H1 (cell line): ENCODE data around the gene DEK. TPM values are rescaled to one million over a fixed set of nuclear protein-coding genes. Genes with fewer than 3 reads are reported as not detected.

Source experiments
- CTCF ChIA-PET: fragments of 300-600 bp; sonication (Branson Sonifier 250); formaldehyde crosslinking; loops from one replicate; lab custom pipeline; 2021; ENCODE audit not compliant: partially characterized antibody; lab: Charles Lee
- POLR2A ChIA-PET: fragments of 300-600 bp; sonication (Branson Sonifier 250); formaldehyde crosslinking; loops from one replicate; lab custom pipeline; 2021; ENCODE audit warnings: inconsistent platforms; ENCODE audit not compliant: partially characterized antibody; lab: Charles Lee
- DNase-seq, 2 experiments: peaks; one replicate each; pipeline versions ENCODE4 v3.0.0 to v3.0.0-alpha.2; 2010 to 2022; ENCODE audit warnings: low spot score in 2 of 2, low read depth in 1 of 2, mixed read lengths in 1 of 2
- FAIRE-seq: peaks from 2 replicates; lab custom pipeline; 2011; peaks lifted over from hg19 to GRCh38; lab: Jason Lieb, UNC
- H2AFZ ChIP-seq: 2 replicates; pipeline ENCODE4 v1.8.1; 2012; ENCODE audit warnings: low read length, inconsistent platforms
- H2AK5ac ChIP-seq: 2 replicates; pipeline ENCODE4 v1.6.1; 2013; ENCODE audit warnings: low read depth, low read length
- H2BK120ac ChIP-seq: replicated peaks from 2 replicates; pipeline ENCODE3; 2013; ENCODE audit warnings: low read depth, low read length, inconsistent platforms
- H2BK12ac ChIP-seq: 2 replicates; pipeline ENCODE4 v1.6.1; 2013; ENCODE audit warnings: low read depth, low read length
- H2BK15ac ChIP-seq: 2 replicates; pipeline ENCODE4 v1.6.1; 2013; ENCODE audit warnings: low read length
- H2BK20ac ChIP-seq: 2 replicates; pipeline ENCODE4 v1.6.1; 2013; ENCODE audit warnings: low read length
- H2BK5ac ChIP-seq: 2 replicates; pipeline ENCODE4 v1.6.1; 2013; ENCODE audit warnings: low read depth, low read length
- H3K14ac ChIP-seq: 2 replicates; pipeline ENCODE4 v1.6.1; 2013; ENCODE audit warnings: inconsistent platforms; ENCODE audit not compliant: insufficient read length
- H3K18ac ChIP-seq: 2 replicates; pipeline ENCODE4 v1.6.1; 2013; ENCODE audit warnings: low read length; ENCODE audit errors: extremely low read depth
- H3K23ac ChIP-seq: 2 replicates; pipeline ENCODE4 v1.6.1; 2013; ENCODE audit warnings: inconsistent platforms; ENCODE audit not compliant: insufficient read length
- H3K23me2 ChIP-seq: 2 replicates; pipeline ENCODE4 v1.6.1; 2013; ENCODE audit warnings: low read depth, low read length
- H3K27ac ChIP-seq: 2 replicates; pipeline ENCODE4 v1.6.1; 2011; ENCODE audit warnings: low read depth, low read length, inconsistent platforms
- H3K27me3 ChIP-seq, 4 experiments: replicated peaks in 1 of 4; 1 replicate in 1 of 4; 2 replicates in 3 of 4; pipeline versions ENCODE4 v1.6.1 to v1.8.1; 2011 to 2013; ENCODE audit warnings: low read length in 3 of 4, mild to moderate bottlenecking in 3 of 4, inconsistent platforms in 2 of 4, mixed read lengths in 2 of 4, moderate library complexity in 1 of 4; ENCODE audit not compliant: control insufficient read depth in 3 of 4, insufficient read depth in 3 of 4; ENCODE audit errors: extremely low read depth in 1 of 4
- H3K36me3 ChIP-seq, 4 experiments: 2 replicates each; pipeline versions ENCODE4 v1.6.1 to v1.8.1; 2011 to 2013; ENCODE audit warnings: mild to moderate bottlenecking in 4 of 4, low read length in 3 of 4, moderate library complexity in 2 of 4, control low read depth in 1 of 4, inconsistent platforms in 1 of 4; ENCODE audit not compliant: insufficient read depth in 4 of 4, control insufficient read depth in 2 of 4
- H3K4ac ChIP-seq: replicated peaks from 2 replicates; pipeline ENCODE3; 2013; ENCODE audit warnings: low read length, low read depth, mixed read lengths, inconsistent platforms; ENCODE audit not compliant: insufficient read length
- H3K4me1 ChIP-seq, 4 experiments: replicated peaks in 1 of 4; 1 replicate in 1 of 4; 2 replicates in 3 of 4; pipeline versions ENCODE4 v1.6.1 to v1.8.1; 2011 to 2013; ENCODE audit warnings: low read length in 3 of 4, inconsistent platforms in 2 of 4, mixed read lengths in 1 of 4; ENCODE audit not compliant: insufficient read depth in 4 of 4, control insufficient read depth in 3 of 4
- H3K4me2 ChIP-seq, 2 experiments: 2 replicates each; pipeline versions ENCODE4 v1.6.1 to v1.8.1; 2011 to 2013; ENCODE audit warnings: low read depth in 2 of 2, low read length in 2 of 2, control low read depth in 1 of 2, inconsistent platforms in 1 of 2, mild to moderate bottlenecking in 1 of 2; ENCODE audit not compliant: insufficient read depth in 1 of 2
- H3K4me3 ChIP-seq, 4 experiments: fragments of 200-600, 300-600 bp in 1 of 4; sonication (generic), shearing (Covaris generic), sonication (Bioruptor Twin) in 1 of 4; 2 replicates each; pipeline versions ENCODE4 v1.5.1 to v1.8.1; 2011 to 2016; ENCODE audit warnings: low read length in 4 of 4, low read depth in 3 of 4, control low read depth in 2 of 4, inconsistent platforms in 2 of 4, mild to moderate bottlenecking in 2 of 4, mixed read lengths in 1 of 4, moderate library complexity in 1 of 4; ENCODE audit not compliant: insufficient read depth in 2 of 4; ENCODE audit errors: extremely low read depth in 1 of 4
- H3K56ac ChIP-seq: replicated peaks from 2 replicates; pipeline ENCODE3; 2013; ENCODE audit warnings: low read depth, mild to moderate bottlenecking, mixed read lengths, low read length, inconsistent platforms; ENCODE audit not compliant: insufficient read length
- H3K79me1 ChIP-seq: 2 replicates; pipeline ENCODE4 v1.6.1; 2013; ENCODE audit warnings: low read depth, low read length, control low read depth
- H3K79me2 ChIP-seq, 2 experiments: 2 replicates each; pipeline versions ENCODE4 v1.6.1 to v1.8.1; 2012 to 2013; ENCODE audit warnings: low read length in 2 of 2, mild to moderate bottlenecking in 2 of 2, inconsistent platforms in 1 of 2; ENCODE audit not compliant: insufficient read depth in 2 of 2, control insufficient read depth in 1 of 2
- H3K9ac ChIP-seq, 4 experiments: replicated peaks in 1 of 4; 1 replicate in 1 of 4; 2 replicates in 3 of 4; pipeline versions ENCODE4 v1.6.1 to v1.8.1; 2011 to 2013; ENCODE audit warnings: low read depth in 3 of 4, low read length in 3 of 4, control low read depth in 2 of 4, mild to moderate bottlenecking in 2 of 4, moderate library complexity in 2 of 4, inconsistent platforms in 1 of 4; ENCODE audit errors: extremely low read depth in 1 of 4
- H3K9me3 ChIP-seq, 2 experiments: 2 replicates each; pipeline versions ENCODE4 v1.6.1 to v1.8.1; 2012 to 2013; ENCODE audit warnings: mild to moderate bottlenecking in 2 of 2, moderate library complexity in 2 of 2, control low read depth in 1 of 2, inconsistent platforms in 1 of 2, low read depth in 1 of 2, low read length in 1 of 2, mixed read lengths in 1 of 2; ENCODE audit not compliant: insufficient read depth in 2 of 2
- H4K20me1 ChIP-seq, 2 experiments: replicated peaks in 1 of 2; 2 replicates each; pipeline versions ENCODE3 to v1.8.1; 2011 to 2013; ENCODE audit warnings: inconsistent platforms in 2 of 2, low read length in 2 of 2, mild to moderate bottlenecking in 1 of 2; ENCODE audit not compliant: insufficient read depth in 2 of 2, control insufficient read depth in 1 of 2
- H4K5ac ChIP-seq: 2 replicates; pipeline ENCODE4 v1.6.1; 2013; ENCODE audit warnings: low read length, low read depth, mixed read lengths, inconsistent platforms; ENCODE audit not compliant: insufficient read length
- H4K8ac ChIP-seq: 2 replicates; pipeline ENCODE4 v1.8.0; 2013; ENCODE audit warnings: mild to moderate bottlenecking, moderate library complexity, low read length, inconsistent platforms; ENCODE audit not compliant: insufficient read depth; ENCODE audit errors: extremely low read depth
- H4K91ac ChIP-seq: replicated peaks from 2 replicates; pipeline ENCODE3; 2013; ENCODE audit warnings: low read length, mixed read lengths, inconsistent platforms; ENCODE audit not compliant: insufficient read length
- CREB1 ChIP-seq: IDR thresholded peaks from 2 replicates; pipeline ENCODE4 v1.6.1; 2012; ENCODE audit warnings: inconsistent platforms
- RXRA ChIP-seq: IDR thresholded peaks from 2 replicates; pipeline ENCODE4 v1.6.1; 2011; ENCODE audit warnings: low read depth, mild to moderate bottlenecking, low read length, moderate library complexity; ENCODE audit not compliant: insufficient read depth
- SIRT6 ChIP-seq: IDR thresholded peaks from one replicate; pipeline ENCODE4 v1.7.1; 2012; ENCODE audit warnings: low read length, inconsistent platforms
- SUZ12 ChIP-seq: fragments of 200-600 bp; sonication (generic); IDR thresholded peaks from 2 replicates; pipeline ENCODE4 v1.6.1; 2012; ENCODE audit warnings: mild to moderate bottlenecking, inconsistent platforms, low read length, moderate library complexity, mixed read lengths
- WGBS, 2 experiments: shearing (Covaris generic) in 1 of 2; methylation state at CpG; one replicate each; pipeline versions ENCODE4 v1.1.6 to v1.1.7; 2013 to 2015; ENCODE audit warnings: low lambda C conversion rate in 2 of 2, mixed read lengths in 2 of 2, inconsistent platforms in 1 of 2, low coverage in 1 of 2, missing lambda C conversion rate in 1 of 2; ENCODE audit not compliant: insufficient replicate concordance in 2 of 2, insufficient coverage in 1 of 2, insufficient read length in 1 of 2; ENCODE audit errors: extremely low coverage in 1 of 2, missing lambda C conversion rate in 1 of 2; 5-methylcytosine and 5-hydroxymethylcytosine counted together
- polyA plus RNA-seq, 7 experiments: library from polyadenylated mRNA; depleted of rRNA in 3 of 7; stranded (reverse) in 5 of 7; unstranded in 2 of 7; fragments of >200 nt in 5 of 7; fragments of 200-250 nt in 2 of 7; gene quantifications; 1 replicate in 5 of 7; 2 replicates in 1 of 7; 4 replicates in 1 of 7; pipeline versions ENCODE4 v1.2.1 to v1.2.3, GENCODE V29; 2011 to 2013; ENCODE audit warnings: missing spikeins in 2 of 7, mixed read lengths in 2 of 7
- total RNA-seq: library from RNA; stranded (reverse); fragmentation: NEBNext Ultra II Directional; extraction: Animal tissue kit (Norgen Biotek cat#: 25700); gene quantifications from 2 replicates; pipeline ENCODE4 v1.2.1, GENCODE V29; 2021

DEK gene
- total and polyA plus RNA-seq, 2 of the 8 experiments (the other 6 are each of a cell fraction or from before 2014, with no cell fraction given) = 40.0 to 228 TPM

DNA sequence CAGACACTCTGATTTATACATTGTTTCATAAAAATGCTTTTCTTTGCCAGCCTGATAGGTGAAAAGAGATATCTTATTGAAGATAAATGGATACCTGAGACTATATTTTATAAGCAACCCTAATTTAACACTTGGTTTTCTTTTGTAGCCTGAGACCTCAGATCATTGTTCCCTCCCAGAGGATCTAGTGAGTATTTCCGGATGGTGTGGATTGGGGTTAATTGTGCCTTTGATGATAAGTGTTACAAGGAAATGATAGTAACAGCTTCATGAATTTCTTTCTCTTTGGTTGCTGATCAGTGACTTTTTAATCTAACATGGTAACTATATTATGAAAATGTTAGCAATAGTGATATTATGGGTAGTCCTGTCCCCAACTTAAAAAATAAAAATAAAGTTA, 78.7 kb downstream of the DEK start:
- H3K36me3 ChIP-seq = no peaks in the 10 kb centered on the region
- H2BK5ac ChIP-seq = 0 out of 2 replicates have a peak overlapping the region, but pooled peaks have one; percentile 36
- H3K56ac ChIP-seq = no peak overlapping the region
- no peaks in the 10 kb centered on the region for H4K20me1 ChIP-seq
- no peaks in the 10 kb centered on the region for H3K27me3 ChIP-seq
- H3K79me1 ChIP-seq = no peaks in the 10 kb centered on the region
- FAIRE-seq = no peak
- no peak overlapping the region for H3K9ac ChIP-seq
- peak overlapping the region; percentile 18 for H2BK120ac ChIP-seq
- H3K4me1 ChIP-seq = peaks cover 4 to 15% (median 10%) of the 10 kb centered on the region in 4 experiments
- H3K18ac ChIP-seq = peak overlapping the region; percentile 25; the same call in 1 of the 2 replicates
- H4K91ac ChIP-seq = no peak overlapping the region
- no peaks in the 10 kb centered on the region for H3K79me2 ChIP-seq
- no peak overlapping the region for H2AK5ac ChIP-seq
- H2AFZ ChIP-seq = no peak overlapping the region
- ChIA-PET POLR2A (interaction anchor here (0.7 to 1.4 kb wide), 4 partner anchors 37 to 79 kb away, joined by 3 to 5 read pairs (median 3); partner anchors contain the start of genes DEK and NHLRC1), CTCF (interaction anchor here (0.7 to 1.4 kb wide), 2 partner anchors 15 to 64 kb away, joined by 3 to 5 read pairs; no protein-coding TSS in a partner anchor)
- H2BK12ac ChIP-seq = no peak overlapping the region
- WGBS, 2 experiments = 52% methylated on average over 1 of the region's 1 CpG; no CpG with 5 or more reads in 1 of the 2 experiments
- H3K4me3 ChIP-seq = no peak overlapping the region
- H3K27ac ChIP-seq = no peak overlapping the region
- H3K9me3 ChIP-seq = no peaks in the 10 kb centered on the region
- H2BK15ac ChIP-seq = no peak overlapping the region
- H3K23ac ChIP-seq = no peak overlapping the region
- DNase-seq = no peak
- H3K4me2 ChIP-seq = peak overlapping the region; percentile 22 to 48; a peak in 1 of 4 replicates
- no peak overlapping the region for H4K8ac ChIP-seq
- no peak overlapping the region for H2BK20ac ChIP-seq
- peak overlapping the region; percentile 67 for H4K5ac ChIP-seq
- H3K4ac ChIP-seq = no peak overlapping the region
- H3K23me2 ChIP-seq = no peaks in the 10 kb centered on the region
- no peak overlapping the region for H3K14ac ChIP-seq
- no peak for TF ChIP-seq RXRA
- no peak for TF ChIP-seq SIRT6
- TF ChIP-seq SUZ12 = no peak
- no peak for TF ChIP-seq CREB1
